Dermis lymphatic vessel endothelial cell (primary cell): ENCODE measurements around the gene UTF1. TPM values are rescaled to one million over a fixed set of nuclear protein-coding genes. Genes with fewer than 3 reads are reported as not detected.

Experiments
- total RNA-seq: library from RNA; depleted of rRNA; stranded (reverse); fragments of >200 nt; gene quantifications from 2 replicates; pipeline ENCODE4 v1.2.1, GENCODE V29; 2014

Gene UTF1, protein sequence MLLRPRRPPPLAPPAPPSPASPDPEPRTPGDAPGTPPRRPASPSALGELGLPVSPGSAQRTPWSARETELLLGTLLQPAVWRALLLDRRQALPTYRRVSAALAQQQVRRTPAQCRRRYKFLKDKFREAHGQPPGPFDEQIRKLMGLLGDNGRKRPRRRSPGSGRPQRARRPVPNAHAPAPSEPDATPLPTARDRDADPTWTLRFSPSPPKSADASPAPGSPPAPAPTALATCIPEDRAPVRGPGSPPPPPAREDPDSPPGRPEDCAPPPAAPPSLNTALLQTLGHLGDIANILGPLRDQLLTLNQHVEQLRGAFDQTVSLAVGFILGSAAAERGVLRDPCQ
- total RNA-seq: not detected in 2 replicates

DNA sequence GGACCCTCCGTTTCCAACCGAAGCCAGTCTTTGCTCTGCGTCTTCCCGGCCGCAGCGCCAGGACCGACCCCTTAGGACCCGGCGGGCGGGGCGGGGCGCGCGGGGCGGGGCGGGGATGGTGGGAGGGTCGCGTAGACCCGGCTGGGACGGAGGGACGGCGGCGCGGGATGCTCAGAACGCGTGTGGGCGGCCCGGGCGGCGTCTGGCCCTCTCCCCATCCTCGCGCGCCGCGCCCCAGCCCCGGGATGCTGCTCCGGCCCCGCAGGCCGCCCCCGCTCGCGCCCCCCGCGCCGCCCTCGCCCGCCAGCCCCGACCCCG is at the start of gene UTF1:
Gene UTF1 (plus strand): TSS at position 174 of the 318 bp plus-strand sequence. CDS start 72 bp downstream, at position 246.

DNA sequence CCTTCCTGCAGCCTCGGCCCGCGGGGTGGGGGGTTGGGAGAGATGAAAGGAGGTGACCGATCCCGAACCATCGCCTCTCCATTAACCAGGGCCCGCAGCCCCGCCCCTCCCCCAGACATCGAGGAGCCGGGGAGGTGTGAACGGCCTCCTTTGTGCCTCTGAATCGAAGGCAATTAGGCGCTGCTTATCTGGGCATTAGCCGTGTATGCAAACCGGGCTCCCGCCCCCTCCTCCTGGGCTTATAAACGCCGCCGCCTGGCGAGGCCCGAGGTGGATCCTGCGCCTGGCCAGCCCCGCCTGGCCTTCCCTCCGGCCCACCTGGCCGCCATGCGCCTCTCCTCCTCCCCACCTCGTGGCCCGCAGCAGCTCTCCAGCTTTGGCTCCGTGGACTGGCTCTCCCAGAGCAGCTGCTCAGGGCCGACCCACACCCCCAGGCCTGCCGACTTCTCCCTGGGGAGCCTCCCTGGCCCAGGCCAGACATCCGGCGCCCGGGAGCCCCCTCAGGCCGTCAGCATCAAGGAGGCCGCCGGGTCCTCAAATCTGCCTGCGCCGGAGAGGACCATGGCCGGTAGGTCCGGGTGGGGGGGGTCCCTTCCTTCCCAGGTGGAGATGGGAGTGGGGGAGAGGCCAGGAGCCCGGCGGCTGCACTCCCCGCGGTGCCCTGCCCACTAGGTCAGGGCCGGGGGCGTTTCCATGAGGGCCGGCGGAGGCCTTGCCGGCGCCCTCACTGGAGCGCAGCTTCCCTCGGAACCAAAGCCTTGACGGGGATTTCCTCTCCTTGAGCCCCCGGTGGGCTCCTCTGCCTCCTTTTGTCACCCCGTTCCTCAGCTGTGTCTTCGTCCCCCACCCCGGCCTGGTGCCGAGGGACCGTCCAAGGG is 7.8 kb downstream of the UTF1 start, which contains the start of gene VENTX:
Gene VENTX (plus strand): TSS at position 268 of the 878 bp plus-strand sequence. CDS start 60 bp downstream, at position 328.

DNA sequence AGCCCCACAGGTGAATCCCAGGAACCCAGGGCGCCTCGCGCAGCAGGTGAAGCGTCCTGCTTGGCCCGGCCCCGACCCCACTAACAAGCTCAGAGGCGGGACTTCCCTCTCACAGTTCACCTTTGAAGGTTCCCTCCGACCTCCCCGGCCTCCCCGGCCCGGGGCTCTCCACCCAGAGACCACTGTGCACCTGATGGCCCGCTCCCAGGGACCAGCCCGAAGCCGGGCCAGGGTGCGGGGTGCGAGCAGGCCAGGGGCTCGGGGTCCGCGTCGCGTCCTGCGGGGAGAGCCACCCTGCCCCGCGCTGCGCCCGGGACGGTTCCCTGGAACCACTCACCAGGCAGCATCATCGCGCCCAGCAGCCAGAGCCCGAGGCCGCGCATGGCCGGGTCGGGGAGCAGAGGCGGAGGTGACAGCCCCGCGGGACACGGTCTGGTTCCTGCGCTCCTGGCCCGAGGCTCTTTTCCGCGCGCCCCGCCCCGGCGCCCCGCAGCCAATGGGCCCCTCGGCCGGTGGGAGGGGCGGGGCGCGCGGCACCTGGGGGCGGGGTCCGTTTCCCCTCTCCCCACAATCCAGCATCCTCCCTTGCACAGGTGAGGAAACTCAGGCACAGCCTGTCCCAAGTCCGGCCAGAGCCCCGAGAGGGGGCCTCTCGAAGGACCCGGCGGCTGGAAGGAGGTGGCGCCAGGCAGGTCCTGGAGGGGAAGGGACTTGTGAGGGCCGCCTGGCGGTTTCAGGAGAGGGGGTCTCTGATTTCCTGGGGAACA is 46.6 kb downstream of the UTF1 start, which contains the start of gene ADAM8:
Gene ADAM8 (minus strand): TSS at position 434 of the 767 bp plus-strand sequence. CDS start 51 bp downstream, at position 383.

Other genes starting within 250 kb of the UTF1 start
- not detected in 2 replicates for gene ADGRA1, start 142.3 kb upstream of the UTF1 start, total RNA-seq
- not detected in 2 replicates for gene KNDC1, start 70.0 kb upstream of the UTF1 start, total RNA-seq
- gene VENTX, start 7.6 kb downstream of the UTF1 start, total RNA-seq: not detected in 2 replicates
- gene ADAM8, start 46.7 kb downstream of the UTF1 start, total RNA-seq: 0.11 and 0.34 TPM in 2 replicates
- 40.8 and 45.6 TPM in 2 replicates for gene TUBGCP2, start 78.7 kb downstream of the UTF1 start, total RNA-seq
- gene ZNF511, start 78.7 kb downstream of the UTF1 start, total RNA-seq: 21.4 and 21.7 TPM in 2 replicates
- gene CALY, start 106.7 kb downstream of the UTF1 start, total RNA-seq: not detected in 2 replicates
- gene PRAP1, start 117.2 kb downstream of the UTF1 start, total RNA-seq: not detected in 2 replicates
- gene FUOM, start 127.8 kb downstream of the UTF1 start, total RNA-seq: 14.2 and 28.0 TPM in 2 replicates
- gene ECHS1, start 143.1 kb downstream of the UTF1 start, total RNA-seq: 57.6 and 67.6 TPM in 2 replicates
- 4.5 and 7.9 TPM in 2 replicates for gene PAOX, start 149.0 kb downstream of the UTF1 start, total RNA-seq
- gene MTG1, start 163.9 kb downstream of the UTF1 start, total RNA-seq: 31.9 and 37.7 TPM in 2 replicates
- gene SPRN, start 194.4 kb downstream of the UTF1 start, total RNA-seq: not detected in 2 replicates
- 0.54 and 0.60 TPM in 2 replicates for gene SCART1, start 223.7 kb downstream of the UTF1 start, total RNA-seq